ENCODE measurements around the gene ARHGAP10.
"Not testable (repeated sequence)": the region's sequence is repeated elsewhere in the genome, so short reads cannot be mapped to it uniquely, and the experiment has no call there.

ARHGAP10 gene

DNA sequence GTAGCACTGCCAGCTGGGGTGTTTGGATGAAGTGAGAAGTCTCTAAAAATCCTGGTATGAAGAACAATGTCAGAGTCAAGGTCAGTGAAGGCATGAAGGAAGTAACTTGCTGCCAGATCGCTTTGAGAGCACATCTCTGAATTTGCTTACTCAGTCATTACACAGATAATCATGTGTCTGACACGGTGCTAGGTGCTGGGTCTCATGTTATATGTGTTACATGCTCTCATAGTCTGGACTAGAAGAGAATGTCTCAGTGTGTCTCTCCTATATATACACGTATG lies 337.9 kb downstream of the ARHGAP10 start:
- no peak for DNase-seq

- no peak for DNase-seq
Observed at GRCh38 chr4:148071009-148071408, 339.1 kb downstream of the ARHGAP10 start.

DNA sequence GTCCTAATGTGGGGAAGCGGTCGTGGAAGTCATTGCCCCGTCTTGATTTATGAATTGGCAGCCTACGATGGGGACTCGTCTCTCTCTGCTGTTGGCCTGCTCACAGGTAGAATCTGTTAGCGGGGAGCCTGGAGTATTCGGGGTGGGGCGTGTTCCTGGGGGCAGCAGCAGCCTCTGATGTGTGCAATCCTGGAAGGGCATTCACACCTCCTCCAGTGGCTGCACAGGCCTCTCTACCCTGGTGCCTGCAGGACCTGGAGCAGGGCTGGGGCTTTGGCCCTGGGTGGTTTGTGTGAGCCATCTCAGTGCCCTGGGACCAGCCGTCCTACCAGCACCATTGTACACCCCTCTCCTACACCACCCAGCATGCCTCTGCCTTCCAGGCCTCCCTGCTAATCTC lies 340.9 kb downstream of the ARHGAP10 start:
- no peak for DNase-seq

GRCh38 chr4:148073349-148073748 lies 341.5 kb downstream of the ARHGAP10 start:
- no peak for DNase-seq

- DNase-seq, result no peak
Observed at GRCh38 chr4:148074462-148074861, 342.6 kb downstream of the ARHGAP10 start.

DNA sequence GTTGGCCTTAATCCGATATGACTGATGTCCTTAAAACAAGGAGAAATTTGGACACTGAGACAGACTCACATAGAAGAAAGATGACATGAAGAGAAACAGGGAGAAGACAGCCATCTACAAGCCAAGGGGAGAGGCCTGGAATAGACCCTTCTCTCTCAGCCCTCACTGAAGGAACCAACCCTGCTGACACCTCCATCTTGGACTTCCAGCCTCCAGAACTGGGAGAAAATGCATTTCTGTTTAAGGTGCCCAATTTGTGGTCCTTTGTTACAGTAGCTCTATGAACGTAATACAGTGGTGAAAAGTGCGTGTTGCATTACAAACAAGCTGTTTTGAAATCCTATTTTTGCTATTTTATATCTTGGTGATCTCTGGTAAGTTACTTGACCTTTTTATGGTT lies 343.6 kb downstream of the ARHGAP10 start:
- DNase-seq, result no peak

DNA sequence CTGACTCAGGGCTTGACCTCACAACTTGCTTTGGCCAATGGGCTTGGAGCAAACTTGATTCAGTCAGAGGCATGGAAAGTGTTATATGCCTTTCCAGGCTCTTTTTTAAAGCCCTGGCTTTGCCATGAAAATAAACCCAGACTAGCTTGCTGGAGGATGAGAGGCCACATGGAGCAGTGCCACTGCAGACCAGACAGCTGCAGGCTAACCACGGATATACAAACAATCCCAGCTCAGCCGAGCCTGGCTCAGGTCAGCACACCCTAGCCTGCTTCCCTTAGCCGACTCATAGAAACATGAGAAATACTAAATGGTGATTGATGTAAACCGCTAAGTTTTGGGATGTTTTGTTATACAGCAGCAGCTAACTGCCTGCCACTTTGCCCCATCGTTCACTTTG lies 345.1 kb downstream of the ARHGAP10 start:
- no peak for DNase-seq

GRCh38 chr4:148077581-148077980 lies 345.7 kb downstream of the ARHGAP10 start:
- DNase-seq, result no peak

GRCh38 chr4:148078061-148078460 lies 346.2 kb downstream of the ARHGAP10 start:
- DNase-seq, result no peak

- no peak for DNase-seq
Observed at GRCh38 chr4:148079961-148080360, 348.1 kb downstream of the ARHGAP10 start.

DNA sequence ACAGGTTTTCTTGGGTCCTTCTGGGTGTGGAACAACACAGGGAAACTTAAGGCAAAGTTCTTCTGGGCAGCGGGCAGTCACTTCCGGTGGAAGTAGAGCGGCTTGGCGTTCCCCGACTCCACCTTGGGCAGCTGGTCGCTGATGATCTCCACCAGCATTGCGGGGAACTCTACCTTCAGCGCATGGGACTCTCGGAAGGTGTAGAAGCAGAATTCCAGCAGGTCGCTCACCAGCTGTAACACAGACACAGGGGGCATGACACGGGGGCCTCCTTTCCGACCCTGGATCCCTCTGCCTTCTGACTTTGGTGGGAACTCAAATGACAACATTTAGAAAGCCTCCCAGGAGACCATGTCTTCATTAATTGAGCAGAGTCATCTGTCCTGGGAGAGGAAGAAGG lies 349.4 kb downstream of the ARHGAP10 start:
- DNase-seq, result no peak

- DNase-seq, result no peak
Observed at GRCh38 chr4:148081745-148082144, 349.9 kb downstream of the ARHGAP10 start.

GRCh38 chr4:148083073-148083472 lies 351.2 kb downstream of the ARHGAP10 start:
- DNase-seq, result not testable (repeated sequence)

DNA sequence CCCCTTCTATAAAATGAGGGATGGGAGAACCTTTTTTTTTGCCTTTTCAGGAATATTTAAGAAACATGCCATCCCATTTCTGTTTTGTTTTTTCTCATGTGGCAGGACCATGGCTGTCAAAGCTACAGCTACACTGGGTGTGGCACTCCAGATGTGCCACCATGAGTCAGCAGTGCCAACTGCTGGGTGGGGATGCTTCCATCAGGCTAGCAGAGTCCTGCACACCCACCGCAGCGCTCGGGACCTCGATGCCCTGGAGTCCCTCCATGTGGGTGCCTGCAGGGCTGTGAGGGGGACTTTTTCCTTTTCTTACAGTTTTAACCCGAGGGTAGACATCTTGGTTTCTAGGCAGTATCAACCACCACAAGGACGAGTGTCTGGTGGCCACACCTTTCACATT lies 357.7 kb downstream of the ARHGAP10 start:
- DNase-seq, result no peak

DNA sequence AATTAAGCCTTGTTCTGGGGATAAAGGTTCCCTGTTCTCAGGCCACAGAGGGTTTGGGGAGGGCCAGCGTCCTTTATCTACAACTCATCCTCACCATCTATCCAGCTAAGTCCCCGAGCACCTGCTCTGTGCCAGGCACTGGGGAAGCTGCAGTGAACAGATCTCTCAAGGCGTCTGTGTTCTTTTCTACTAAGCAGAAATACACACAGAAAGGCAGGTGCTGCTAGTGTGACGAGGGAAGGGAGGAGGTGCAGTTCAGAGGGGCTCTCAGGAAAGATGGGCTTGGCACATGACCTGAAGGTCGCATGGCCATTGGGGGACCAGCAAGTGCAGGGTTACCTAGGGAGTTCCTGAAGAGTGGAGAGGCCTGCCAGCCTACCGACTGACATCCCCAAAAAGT lies 358.1 kb downstream of the ARHGAP10 start:
- no peak for DNase-seq

GRCh38 chr4:148090503-148091476 lies 358.9 kb downstream of the ARHGAP10 start:
- DNase-seq, result peak; percentile 37

DNA sequence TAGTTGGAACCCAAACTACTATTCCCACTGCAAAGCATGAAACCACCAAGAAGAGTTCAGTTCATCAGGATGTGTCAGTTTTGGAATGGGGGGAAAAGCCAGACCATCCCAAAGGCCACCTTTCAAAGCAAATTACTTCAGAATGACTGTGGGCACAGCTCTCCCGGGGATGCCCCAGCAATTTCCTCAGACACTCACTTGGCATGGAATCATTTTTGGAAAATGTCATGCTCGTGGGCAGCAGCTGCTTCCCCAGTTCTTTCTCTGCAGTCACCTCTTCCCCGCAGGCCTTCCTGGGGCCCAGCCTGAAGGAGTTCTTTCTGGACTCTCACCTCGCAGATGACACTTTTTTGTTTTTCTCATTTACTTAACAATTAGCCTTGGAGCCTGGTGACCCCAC lies 360.0 kb downstream of the ARHGAP10 start:
- DNase-seq, result no peak

GRCh38 chr4:148092316-148093014 lies 360.6 kb downstream of the ARHGAP10 start:
- DNase-seq, result no peak

GRCh38 chr4:148093065-148093464 lies 361.2 kb downstream of the ARHGAP10 start:
- DNase-seq, result no peak

- no peak for DNase-seq
Observed at GRCh38 chr4:148094149-148094548, 362.3 kb downstream of the ARHGAP10 start.

GRCh38 chr4:148095346-148095923 lies 363.5 kb downstream of the ARHGAP10 start:
- no peak for DNase-seq

DNA sequence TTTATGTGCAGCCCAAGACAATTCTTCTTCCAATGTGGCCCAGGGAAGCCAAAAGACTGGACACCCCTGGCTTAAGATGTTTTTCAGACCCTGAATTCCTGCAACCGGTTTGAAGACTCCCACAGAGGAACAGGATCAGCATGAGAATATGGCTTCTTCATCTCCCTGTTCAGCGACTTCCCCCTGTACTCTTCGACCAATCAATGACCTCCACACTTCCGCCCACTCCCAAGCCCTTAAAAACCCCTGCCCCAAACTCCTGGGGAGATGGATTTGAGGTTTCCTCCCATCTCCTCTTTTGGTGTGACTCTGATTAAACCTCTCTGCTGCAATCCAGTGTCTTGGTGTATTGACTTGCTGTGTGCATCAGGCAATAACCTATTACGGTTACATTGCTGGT lies 365.9 kb downstream of the ARHGAP10 start:
- DNase-seq, result no peak

DNA sequence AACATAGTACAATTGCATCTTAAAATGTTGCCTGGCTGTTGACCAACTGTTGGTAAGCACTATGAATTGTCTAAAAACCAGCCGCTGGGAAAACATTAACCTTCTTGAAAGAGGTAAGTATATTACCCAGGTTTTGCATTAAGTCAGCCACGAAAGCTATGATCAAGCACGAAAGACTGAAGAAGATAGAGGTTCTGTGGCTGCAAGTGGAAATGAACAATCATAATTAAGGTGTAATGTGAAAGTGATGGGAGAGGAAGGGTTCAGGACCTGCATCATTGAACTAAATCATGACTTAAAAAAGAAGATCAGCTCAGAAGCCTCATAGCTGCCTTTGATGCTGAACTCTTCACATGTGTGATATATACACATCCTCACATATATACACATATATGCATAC lies 369.3 kb downstream of the ARHGAP10 start:
- DNase-seq, result no peak

DNA sequence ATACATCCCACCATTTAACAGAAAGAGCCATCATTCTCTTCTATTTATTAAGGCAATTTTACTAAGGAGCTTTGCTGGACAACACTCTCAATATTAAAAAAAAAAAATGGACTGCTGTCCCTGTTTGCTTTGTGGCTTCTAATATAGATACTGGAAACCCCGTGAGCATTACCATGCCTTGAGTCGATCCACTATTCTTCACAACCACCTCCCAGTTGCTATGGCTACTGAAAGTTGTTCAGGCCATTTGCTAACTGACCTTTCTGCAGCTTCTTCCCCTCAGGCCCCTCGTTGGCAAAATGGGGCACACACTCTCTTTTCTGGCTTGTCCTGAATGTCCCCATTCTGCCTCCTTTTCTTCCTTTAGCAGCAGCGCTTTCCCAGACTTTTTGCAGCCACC lies 369.9 kb downstream of the ARHGAP10 start:
- DNase-seq, result no peak

Measured in RPMI8226 (cell line).